Activated naive CD8-positive, alpha-beta T cell treated with anti-CD3 and anti-CD28 coated beads for 36 hours (primary cell): ENCODE data around the gene CDC42EP3. TPM values are rescaled to one million over a fixed set of nuclear protein-coding genes. Genes with fewer than 3 reads are reported as not detected.

Experiments
- DNase-seq: peaks from one replicate; pipeline ENCODE4 v3.0.0; 2021
- H3K27ac Mint-ChIP-seq: one replicate; pipeline ENCODE4 v1.8.0; 2022; ENCODE audit warnings: mild to moderate bottlenecking, moderate library complexity, mixed read lengths
- H3K27me3 Mint-ChIP-seq: one replicate; pipeline ENCODE4 v1.8.0; 2022; ENCODE audit warnings: mild to moderate bottlenecking, mixed read lengths
- H3K36me3 Mint-ChIP-seq: one replicate; pipeline ENCODE4 v1.8.0; 2021; ENCODE audit warnings: mild to moderate bottlenecking, mixed read lengths
- H3K4me1 Mint-ChIP-seq: one replicate; pipeline ENCODE4 v1.8.0; 2021; ENCODE audit warnings: mixed read lengths
- H3K4me3 Mint-ChIP-seq: one replicate; pipeline ENCODE4 v1.8.0; 2022; ENCODE audit warnings: mild to moderate bottlenecking, moderate library complexity, mixed read lengths
- H3K9me3 Mint-ChIP-seq: one replicate; pipeline ENCODE4 v1.8.0; 2022; ENCODE audit warnings: mixed read lengths
- total RNA-seq, 2 experiments: library from RNA; stranded (reverse); gene quantifications; one replicate each; pipeline ENCODE4 v1.2.3, GENCODE V29; 2021

Gene CDC42EP3
- total RNA-seq, 2 experiments from 2014 or later: 18.6 to 22.2 TPM

GRCh38 chr2:37671816-37672103 lies 318 bp upstream of the CDC42EP3 start:
- Mint-ChIP-seq H3K27ac (peak overlapping the region; percentile 74), H3K36me3 (peaks cover 12% of the 10 kb centered on the region), H3K27me3 (no peaks in the 10 kb centered on the region), H3K4me3 (peak overlapping the region; percentile 79), H3K4me1 (peaks cover 48% of the 10 kb centered on the region), H3K9me3 (no peaks in the 10 kb centered on the region)
- DNase-seq: no peak

- Mint-ChIP-seq H3K36me3 (peaks cover 12% of the 10 kb centered on the region), H3K4me1 (peaks cover 51% of the 10 kb centered on the region), H3K4me3 (peak overlapping the region; percentile 84), H3K27me3 (no peaks in the 10 kb centered on the region), H3K27ac (peak overlapping the region; percentile 88), H3K9me3 (no peaks in the 10 kb centered on the region)
- DNase-seq: no peak
Measured at GRCh38 chr2:37670378-37671008, 949 bp downstream of the CDC42EP3 start.

- peaks cover 15% of the 10 kb centered on the region for H3K36me3 Mint-ChIP-seq
- no peaks in the 10 kb centered on the region for H3K9me3 Mint-ChIP-seq
- H3K27me3 Mint-ChIP-seq: no peaks in the 10 kb centered on the region
- peak overlapping the region; percentile 80 for H3K27ac Mint-ChIP-seq
- DNase-seq: no peak
- peaks cover 50% of the 10 kb centered on the region for H3K4me1 Mint-ChIP-seq
- H3K4me3 Mint-ChIP-seq: peak overlapping the region; percentile 84
Measured at GRCh38 chr2:37669446-37669845, 2.0 kb downstream of the CDC42EP3 start.

- Mint-ChIP-seq H3K4me3 (no peak overlapping the region), H3K36me3 (peaks cover 24% of the 10 kb centered on the region), H3K4me1 (peaks cover 53% of the 10 kb centered on the region), H3K9me3 (no peaks in the 10 kb centered on the region), H3K27me3 (no peaks in the 10 kb centered on the region), H3K27ac (no peak overlapping the region)
- DNase-seq: no peak
Measured at GRCh38 chr2:37667704-37668103, 3.7 kb downstream of the CDC42EP3 start.

- Mint-ChIP-seq H3K36me3 (peaks cover 27% of the 10 kb centered on the region), H3K9me3 (no peaks in the 10 kb centered on the region), H3K27ac (no peak overlapping the region), H3K27me3 (no peaks in the 10 kb centered on the region), H3K4me3 (no peak overlapping the region), H3K4me1 (peaks cover 55% of the 10 kb centered on the region)
- DNase-seq: no peak
Measured at GRCh38 chr2:37666772-37667171, 4.7 kb downstream of the CDC42EP3 start.

GRCh38 chr2:37665604-37666362 lies 5.7 kb downstream of the CDC42EP3 start:
- H3K4me3 Mint-ChIP-seq: no peak overlapping the region

GRCh38 chr2:37665043-37665442 lies 6.4 kb downstream of the CDC42EP3 start:
- peaks cover 34% of the 10 kb centered on the region for H3K36me3 Mint-ChIP-seq
- no peaks in the 10 kb centered on the region for H3K9me3 Mint-ChIP-seq
- DNase-seq: no peak
- no peak overlapping the region for H3K4me3 Mint-ChIP-seq
- peaks cover 63% of the 10 kb centered on the region for H3K4me1 Mint-ChIP-seq
- no peak overlapping the region for H3K27ac Mint-ChIP-seq
- no peaks in the 10 kb centered on the region for H3K27me3 Mint-ChIP-seq

More at GRCh38 chr2:37665604-37666362, 5.7 kb downstream of the CDC42EP3 start:
- H3K9me3 Mint-ChIP-seq: no peaks in the 10 kb centered on the region
- no peak overlapping the region for H3K27ac Mint-ChIP-seq
- DNase-seq: no peak
- no peaks in the 10 kb centered on the region for H3K27me3 Mint-ChIP-seq
- peaks cover 32% of the 10 kb centered on the region for H3K36me3 Mint-ChIP-seq
- peaks cover 60% of the 10 kb centered on the region for H3K4me1 Mint-ChIP-seq

GRCh38 chr2:37664231-37664643 lies 7.2 kb downstream of the CDC42EP3 start:
- H3K4me1 Mint-ChIP-seq: peaks cover 63% of the 10 kb centered on the region

GRCh38 chr2:37663390-37663789 lies 8.1 kb downstream of the CDC42EP3 start:
- Mint-ChIP-seq H3K4me3 (no peak overlapping the region), H3K27me3 (no peaks in the 10 kb centered on the region), H3K4me1 (peaks cover 63% of the 10 kb centered on the region), H3K27ac (peak overlapping the region; percentile 60), H3K36me3 (peaks cover 33% of the 10 kb centered on the region), H3K9me3 (peaks cover 3% of the 10 kb centered on the region)
- DNase-seq: no peak

More at GRCh38 chr2:37664231-37664643, 7.2 kb downstream of the CDC42EP3 start:
- DNase-seq: no peak
- H3K9me3 Mint-ChIP-seq: no peaks in the 10 kb centered on the region
- peaks cover 29% of the 10 kb centered on the region for H3K36me3 Mint-ChIP-seq
- H3K27me3 Mint-ChIP-seq: no peaks in the 10 kb centered on the region
- no peak overlapping the region for H3K27ac Mint-ChIP-seq
- H3K4me3 Mint-ChIP-seq: no peak overlapping the region

- Mint-ChIP-seq H3K27ac (no peak overlapping the region), H3K4me1 (peaks cover 66% of the 10 kb centered on the region), H3K9me3 (peaks cover 4% of the 10 kb centered on the region), H3K36me3 (peaks cover 51% of the 10 kb centered on the region), H3K27me3 (no peaks in the 10 kb centered on the region), H3K4me3 (no peak overlapping the region)
- DNase-seq: no peak
Measured at GRCh38 chr2:37659723-37660122, 11.7 kb downstream of the CDC42EP3 start.

GRCh38 chr2:37658682-37659081 lies 12.8 kb downstream of the CDC42EP3 start:
- H3K9me3 Mint-ChIP-seq: peaks cover 4% of the 10 kb centered on the region
- H3K4me3 Mint-ChIP-seq: no peak overlapping the region
- peaks cover 48% of the 10 kb centered on the region for H3K36me3 Mint-ChIP-seq
- peak overlapping the region; percentile 63 for H3K27ac Mint-ChIP-seq
- no peak for DNase-seq
- peaks cover 69% of the 10 kb centered on the region for H3K4me1 Mint-ChIP-seq
- H3K27me3 Mint-ChIP-seq: no peaks in the 10 kb centered on the region

- Mint-ChIP-seq H3K4me1 (peaks cover 75% of the 10 kb centered on the region), H3K9me3 (peaks cover 4% of the 10 kb centered on the region), H3K27ac (peak overlapping the region; percentile 84), H3K4me3 (no peak overlapping the region), H3K36me3 (peaks cover 45% of the 10 kb centered on the region), H3K27me3 (no peaks in the 10 kb centered on the region)
- no peak for DNase-seq
Measured at GRCh38 chr2:37657471-37657870, 14.0 kb downstream of the CDC42EP3 start.

GRCh38 chr2:37656512-37657423 lies 14.7 kb downstream of the CDC42EP3 start:
- DNase-seq: no peak
- Mint-ChIP-seq H3K9me3 (peaks cover 4% of the 10 kb centered on the region), H3K36me3 (peaks cover 48% of the 10 kb centered on the region), H3K4me3 (peak overlapping the region; percentile 62), H3K27ac (peak overlapping the region; percentile 84), H3K4me1 (peaks cover 76% of the 10 kb centered on the region), H3K27me3 (no peaks in the 10 kb centered on the region)

GRCh38 chr2:37654932-37655841 lies 16.3 kb downstream of the CDC42EP3 start:
- DNase-seq: no peak
- peaks cover 47% of the 10 kb centered on the region for H3K36me3 Mint-ChIP-seq
- peak overlapping the region; percentile 82 for H3K27ac Mint-ChIP-seq
- H3K4me1 Mint-ChIP-seq: peaks cover 79% of the 10 kb centered on the region
- peak overlapping the region; percentile 58 for H3K4me3 Mint-ChIP-seq
- peaks cover 4% of the 10 kb centered on the region for H3K9me3 Mint-ChIP-seq
- H3K27me3 Mint-ChIP-seq: no peaks in the 10 kb centered on the region
